GM21360 (cell line): ENCODE measurements around the gene LMOD1.

Experiments used
- ATAC-seq: cut with Tn5 transposase; IDR thresholded peaks from one replicate; pipeline ENCODE4 v1.9.1; 2021; ENCODE audit warnings: mild to moderate bottlenecking, moderate library complexity; ENCODE audit not compliant: unreplicated experiment

LMOD1 gene

GRCh38 chr1:201895120-201895665, 51.2 kb downstream of the LMOD1 start:
- no peak for ATAC-seq

DNA sequence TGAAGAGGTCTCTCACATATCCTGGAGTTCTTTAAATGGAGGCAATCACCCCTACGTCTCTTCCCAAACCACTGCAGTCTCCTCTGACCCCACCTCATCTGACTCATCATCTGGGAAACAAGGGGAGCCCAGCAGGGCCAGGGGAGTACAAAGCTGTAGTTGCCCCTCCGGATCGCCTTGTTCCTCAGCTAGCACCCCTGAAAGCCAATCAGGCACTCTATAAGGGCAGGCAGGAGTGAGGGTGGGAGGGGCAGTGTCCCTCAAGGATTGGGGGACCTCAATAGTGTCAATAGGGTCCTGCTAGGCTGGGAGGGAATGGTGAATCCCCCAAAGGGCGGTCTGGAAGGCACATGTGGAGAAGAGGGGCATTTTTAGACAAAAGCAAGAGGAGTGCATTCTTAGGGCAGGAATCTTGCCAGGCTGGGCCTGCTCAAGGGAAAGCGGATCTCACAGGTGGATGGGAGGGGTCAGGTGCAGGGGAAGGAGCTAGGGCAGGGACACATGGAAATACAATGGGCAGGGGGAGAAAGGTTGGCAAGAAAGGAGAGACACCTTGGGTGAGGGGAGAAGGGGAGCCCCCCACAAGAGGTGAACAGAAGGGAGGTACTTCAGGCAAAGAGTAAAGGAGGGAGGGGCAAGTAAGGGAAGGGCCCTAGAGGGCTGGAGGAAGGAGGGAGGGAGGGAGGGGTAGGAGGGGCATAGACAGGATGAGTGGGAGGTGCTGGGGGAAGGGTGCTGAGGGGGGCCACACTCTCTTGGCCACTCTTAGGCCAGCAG, 51.8 kb downstream of the LMOD1 start:
- no peak for ATAC-seq

DNA sequence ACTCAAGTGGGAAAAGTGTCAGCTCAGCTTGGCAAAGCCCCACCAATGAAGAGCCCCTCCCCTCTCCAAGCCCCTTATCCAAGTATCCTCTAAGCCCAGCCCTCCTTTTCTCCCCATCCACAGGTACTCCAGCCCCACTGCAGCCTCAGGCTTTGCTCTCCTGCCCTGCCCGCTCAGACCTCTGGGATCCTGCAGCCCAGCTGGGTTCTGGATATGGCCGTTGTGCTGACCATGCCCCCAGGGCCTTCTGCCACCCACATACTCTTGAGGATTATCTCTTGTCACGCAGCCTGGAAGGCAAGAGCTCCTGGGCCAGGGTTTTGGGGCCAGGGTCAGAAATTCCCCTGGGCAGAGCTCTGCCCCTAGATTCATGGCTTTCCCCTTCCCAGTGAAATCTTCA, 52.9 kb downstream of the LMOD1 start:
- ATAC-seq: no peak

- ATAC-seq: no peak
These were observed 54.1 kb downstream of the LMOD1 start for GRCh38 chr1:201892211-201892610.

- ATAC-seq: no peak
These were observed 54.8 kb downstream of the LMOD1 start for GRCh38 chr1:201891451-201892045.

DNA sequence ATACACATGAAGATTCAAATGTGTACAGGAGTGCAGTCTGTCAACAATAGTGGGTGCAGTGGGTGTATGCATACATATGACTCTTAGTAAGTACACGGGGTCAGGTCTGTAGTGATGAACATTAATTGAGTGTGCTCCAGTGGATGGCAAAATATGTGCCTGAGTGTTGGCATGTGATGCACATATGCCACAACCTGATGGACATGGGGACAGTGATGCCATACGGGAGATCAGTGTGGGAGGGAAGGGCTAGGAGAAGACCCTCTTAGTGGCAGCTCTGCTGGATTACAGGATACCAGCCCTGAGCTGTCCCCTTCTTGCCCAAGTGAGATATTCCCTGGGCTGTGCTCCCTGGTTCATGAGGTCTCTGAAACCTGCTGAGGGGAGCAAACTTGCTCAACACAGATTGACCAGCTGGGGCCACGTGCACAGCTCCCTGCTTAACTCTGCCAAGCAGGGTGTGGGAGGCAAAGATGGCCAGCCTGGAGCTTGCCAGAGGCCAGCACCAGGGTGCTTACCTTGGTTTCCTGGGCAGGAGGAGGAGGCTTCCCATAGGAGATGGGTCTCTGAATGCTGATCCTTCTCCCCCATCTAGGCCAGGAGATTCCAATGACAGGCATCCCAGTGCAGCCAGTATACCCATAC, 55.4 kb downstream of the LMOD1 start:
- ATAC-seq: no peak

DNA sequence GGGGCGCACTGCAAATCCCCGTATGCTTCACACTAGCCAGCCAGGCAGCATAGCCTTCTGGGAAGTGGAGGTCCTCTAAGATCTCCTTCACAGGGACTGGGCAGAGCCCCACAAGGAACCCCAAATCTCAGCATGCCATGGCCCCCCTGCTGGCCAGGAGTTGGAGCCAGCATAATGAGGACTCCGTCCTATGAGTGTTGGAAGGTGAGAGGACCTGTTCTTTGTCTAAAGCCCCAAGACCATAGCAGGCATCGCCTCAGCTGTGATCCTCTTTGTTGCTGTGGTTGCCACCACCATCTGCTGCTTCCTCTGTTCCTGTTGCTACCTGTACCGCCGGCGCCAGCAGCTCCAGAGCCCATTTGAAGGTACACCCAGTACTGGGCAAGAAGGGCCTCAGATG, 56.1 kb downstream of the LMOD1 start:
- ATAC-seq: no peak

DNA sequence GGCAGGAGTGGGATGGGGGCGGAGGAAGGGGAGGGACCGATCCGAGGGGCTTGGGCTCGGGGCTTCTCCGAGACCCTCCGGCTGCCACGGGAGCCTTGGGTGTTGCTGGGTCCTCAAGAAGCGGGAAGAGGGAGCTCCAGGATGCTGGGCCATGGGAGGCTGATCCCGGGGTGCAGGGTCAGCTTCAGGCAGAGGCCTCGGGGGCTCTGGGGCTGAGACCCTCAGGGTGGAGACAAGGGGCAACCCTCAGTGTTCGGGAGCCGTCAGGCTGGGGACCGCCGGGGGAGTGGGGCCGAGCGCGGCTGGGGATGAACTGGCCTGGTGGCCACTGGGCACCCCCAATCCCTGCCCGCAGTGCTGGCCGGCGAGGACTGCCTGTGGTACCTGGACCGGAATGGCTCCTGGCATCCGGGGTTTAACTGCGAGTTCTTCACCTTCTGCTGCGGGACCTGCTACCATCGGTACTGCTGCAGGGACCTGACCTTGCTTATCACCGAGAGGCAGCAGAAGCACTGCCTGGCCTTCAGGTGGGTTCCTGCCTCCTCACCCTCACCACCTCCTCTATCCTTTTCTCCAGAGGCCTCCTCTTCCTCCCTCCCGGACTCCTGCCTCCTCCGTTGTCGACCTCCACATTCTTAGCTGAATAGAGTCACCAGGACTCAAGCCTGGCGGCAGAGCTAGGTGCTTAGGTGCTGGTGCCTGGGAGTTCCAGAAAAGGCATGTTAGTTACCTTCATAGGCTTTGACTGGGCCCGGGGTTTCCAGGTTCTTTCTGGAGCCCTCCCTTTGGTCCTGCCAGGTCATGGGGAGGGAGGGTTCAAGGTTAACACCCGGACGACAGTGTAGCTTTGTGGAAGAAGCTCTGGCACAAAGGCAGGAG, 57.0 kb downstream of the LMOD1 start:
- no peak for ATAC-seq

DNA sequence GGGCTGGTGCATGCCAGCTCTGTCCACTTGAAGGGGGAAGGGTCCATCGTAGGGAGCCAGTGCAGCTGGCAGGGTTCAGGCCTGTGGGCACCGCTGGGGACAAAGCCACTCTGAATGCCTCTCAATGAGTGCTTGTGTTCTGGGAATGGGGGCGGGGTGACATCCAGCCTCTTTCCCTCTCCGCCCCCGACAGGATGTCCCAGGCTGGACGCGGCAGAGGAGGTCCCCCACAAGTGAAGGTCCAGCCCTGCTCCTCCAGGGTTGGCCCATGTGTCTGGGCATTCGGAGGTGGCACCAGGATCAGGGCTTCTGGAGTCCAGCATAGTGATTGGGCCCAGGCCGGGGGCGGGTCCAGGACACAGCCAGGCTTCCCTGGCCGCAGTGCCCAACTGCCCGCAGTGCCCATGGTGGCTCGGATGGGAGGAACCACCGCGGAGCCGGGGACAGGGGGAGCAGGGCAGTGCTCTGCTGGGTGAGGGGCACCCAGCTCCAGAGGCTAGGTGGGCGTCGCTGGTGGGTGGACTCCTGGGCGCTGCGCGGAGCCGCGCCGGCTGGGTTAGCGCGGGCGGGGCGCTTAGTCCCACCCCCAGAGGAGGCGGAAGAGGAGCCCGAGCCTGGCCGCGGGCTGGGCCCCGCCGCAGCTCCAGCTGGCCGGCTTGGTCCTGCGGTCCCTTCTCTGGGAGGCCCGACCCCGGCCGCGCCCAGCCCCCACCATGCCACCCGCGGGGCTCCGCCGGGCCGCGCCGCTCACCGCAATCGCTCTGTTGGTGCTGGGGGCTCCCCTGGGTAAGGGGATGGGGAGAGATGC, 57.9 kb downstream of the LMOD1 start, which contains the start of gene SHISA4:
TSS of gene SHISA4 (plus strand) at position 617 of the 808 bp plus-strand sequence. CDS start at position 714, 97 bp downstream.
- no peak for ATAC-seq

DNA sequence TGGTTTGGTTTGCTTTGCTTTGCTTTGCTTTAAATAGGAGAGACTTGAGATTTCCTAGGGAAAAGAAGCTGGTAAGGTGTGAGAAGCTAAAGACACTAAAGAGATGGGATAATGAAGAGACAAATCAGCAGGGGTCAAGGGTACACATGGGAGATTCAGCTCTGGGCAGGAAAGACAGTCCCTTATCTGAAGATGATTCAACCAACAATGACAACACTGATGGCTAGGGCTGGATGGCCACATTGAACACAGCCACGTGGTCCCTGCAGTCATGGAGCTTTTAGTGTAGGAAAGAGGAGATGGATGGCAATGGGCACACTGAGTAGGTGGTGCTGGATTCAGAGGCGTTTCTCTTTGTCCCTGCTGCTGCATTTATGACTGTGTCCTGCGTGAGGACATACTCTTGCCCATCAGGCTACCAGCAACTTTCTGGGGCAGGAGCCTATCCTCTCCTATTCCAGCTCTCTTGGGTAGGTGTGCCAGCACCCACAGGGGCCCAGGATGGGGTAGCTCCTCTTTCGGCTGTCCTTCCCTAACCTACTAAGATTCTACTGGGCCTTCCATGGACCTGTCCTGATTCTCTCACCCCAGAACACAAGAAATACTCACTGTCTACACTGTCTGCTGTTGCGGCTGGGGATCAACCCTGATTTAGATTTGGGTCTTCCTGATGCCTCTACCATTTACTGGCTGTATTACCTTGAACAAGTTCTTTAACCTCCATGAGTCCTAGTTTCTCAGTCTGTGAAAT, 59.1 kb downstream of the LMOD1 start:
- no peak for ATAC-seq

- no peak for ATAC-seq
These were observed 60.1 kb downstream of the LMOD1 start for GRCh38 chr1:201886103-201886885.

DNA sequence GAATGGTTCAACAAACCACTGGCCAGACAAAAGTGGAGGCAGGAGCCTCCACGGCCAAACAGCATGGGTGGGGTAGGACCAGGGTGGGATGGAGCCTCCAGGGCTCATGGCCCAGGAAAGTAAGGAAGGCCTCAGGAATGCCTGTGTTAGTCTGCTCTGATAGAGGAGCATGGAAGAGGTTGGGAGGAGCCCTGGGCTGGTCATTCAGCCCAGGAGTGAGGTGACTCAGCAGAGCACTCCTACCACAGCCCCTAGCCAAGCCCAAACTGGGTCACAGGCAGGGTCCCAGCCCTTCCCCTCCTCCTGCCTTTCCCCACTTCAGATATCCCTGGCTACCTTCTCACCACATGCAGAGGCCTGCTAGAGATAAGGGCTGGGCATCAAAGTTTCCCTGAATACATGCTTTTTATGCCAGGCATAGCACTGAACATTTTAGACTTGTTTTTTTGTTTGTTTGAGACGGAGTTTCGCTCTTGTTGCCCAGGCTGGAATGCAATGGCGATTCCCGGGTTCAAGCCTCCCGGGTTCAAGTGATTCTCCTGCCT, 60.7 kb downstream of the LMOD1 start:
- ATAC-seq: no peak

- no peak for ATAC-seq
These were observed 61.9 kb downstream of the LMOD1 start for GRCh38 chr1:201884425-201884824.

DNA sequence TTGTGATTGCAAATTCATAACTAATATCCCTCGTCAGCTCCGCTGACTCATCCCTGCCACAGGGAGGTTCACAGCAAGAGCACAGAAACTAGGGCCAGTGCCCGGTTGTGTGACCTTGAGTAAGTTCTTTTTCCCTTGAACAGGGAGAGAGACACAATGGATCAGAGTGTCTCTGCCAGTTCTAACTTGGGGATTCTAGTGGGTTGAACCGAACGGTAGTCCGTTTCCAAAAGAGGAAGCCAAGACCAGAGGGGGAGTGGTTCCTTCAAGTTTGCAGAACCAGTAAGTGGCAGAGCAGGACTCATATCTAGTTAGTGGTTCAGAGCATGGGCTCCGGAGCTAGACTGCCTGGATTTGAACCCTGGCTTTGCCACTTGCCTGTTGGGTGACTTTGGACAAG, 62.6 kb downstream of the LMOD1 start:
- no peak for ATAC-seq

- ATAC-seq: no peak
These were observed 63.1 kb downstream of the LMOD1 start for GRCh38 chr1:201883266-201883665.

DNA sequence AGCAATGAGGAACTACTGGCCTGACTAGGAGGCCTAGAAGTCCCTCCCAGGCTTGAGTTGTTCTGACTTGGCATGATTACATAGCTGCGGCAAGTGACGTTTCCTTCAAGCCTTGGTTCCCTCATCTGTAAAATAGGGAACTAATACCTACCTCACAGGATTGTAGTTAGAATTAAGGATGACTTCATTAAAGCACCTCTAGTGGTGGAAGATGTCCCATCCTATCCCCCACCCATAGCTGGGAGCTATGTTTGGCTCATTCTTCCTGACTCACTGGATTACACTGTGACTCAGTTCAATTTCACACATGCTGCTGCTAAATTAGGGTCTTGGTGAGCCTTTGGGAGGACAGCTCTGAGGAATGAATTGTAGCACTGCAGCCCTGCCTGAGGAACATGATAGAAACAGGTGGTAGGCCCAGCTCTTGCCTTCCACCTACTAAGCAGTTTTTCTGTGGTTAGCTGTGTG, 63.6 kb downstream of the LMOD1 start:
- ATAC-seq: peak; percentile 62

DNA sequence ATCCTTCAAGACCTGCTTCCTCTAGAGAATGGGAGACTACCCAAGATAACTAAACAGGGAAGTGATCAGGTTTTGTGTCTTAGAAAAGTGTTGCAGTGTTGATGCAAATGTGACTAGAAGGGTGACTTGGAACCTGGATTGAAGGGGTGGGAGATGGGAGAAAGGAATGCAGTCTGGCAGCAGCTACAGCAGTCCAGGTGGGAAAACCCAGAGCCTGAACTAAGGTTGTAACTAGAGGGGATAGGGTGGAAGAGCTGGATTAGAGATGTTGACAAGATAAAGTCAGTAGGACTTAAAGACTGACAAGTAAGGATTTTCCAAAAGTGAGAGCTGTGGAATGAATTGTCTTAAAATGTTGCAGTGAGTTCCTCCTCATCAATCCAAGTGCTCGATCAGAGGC, 64.7 kb downstream of the LMOD1 start:
- no peak for ATAC-seq

DNA sequence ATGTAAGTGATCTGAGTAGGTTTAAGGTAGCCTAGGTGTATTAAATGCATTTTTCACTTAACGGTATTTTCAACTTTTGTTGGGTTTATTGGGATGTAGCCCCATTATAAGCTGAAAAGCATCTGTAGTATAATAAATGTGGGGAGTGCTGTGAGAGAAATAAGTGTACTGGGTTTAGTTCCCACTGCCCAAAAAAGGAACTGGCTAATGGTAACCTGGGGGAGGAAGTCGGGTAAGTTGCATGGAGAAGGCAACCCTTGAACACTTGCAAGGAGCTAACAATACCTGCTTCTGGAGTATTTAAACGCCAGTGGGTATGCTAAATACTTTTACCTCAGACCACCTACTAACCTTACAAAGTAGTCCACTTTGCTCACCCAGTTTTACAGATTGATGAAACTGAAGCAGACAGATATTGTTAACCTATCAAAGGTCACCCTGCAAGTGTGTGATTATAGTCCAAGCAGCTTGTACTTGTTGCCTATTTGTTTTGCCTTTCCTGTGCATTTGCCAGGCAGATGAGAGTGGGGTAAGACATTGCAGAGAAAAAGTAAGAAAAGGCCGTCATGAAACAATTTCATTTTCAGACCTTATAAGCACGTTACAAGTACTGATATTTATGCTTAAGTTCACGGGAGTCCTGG, 65.3 kb downstream of the LMOD1 start:
- ATAC-seq: no peak
